ENCODE results near the gene TARS1.
A peak's percentile ranks its signal among the peaks of the same experiment; 100 is the strongest.

The TARS1 gene

DNA sequence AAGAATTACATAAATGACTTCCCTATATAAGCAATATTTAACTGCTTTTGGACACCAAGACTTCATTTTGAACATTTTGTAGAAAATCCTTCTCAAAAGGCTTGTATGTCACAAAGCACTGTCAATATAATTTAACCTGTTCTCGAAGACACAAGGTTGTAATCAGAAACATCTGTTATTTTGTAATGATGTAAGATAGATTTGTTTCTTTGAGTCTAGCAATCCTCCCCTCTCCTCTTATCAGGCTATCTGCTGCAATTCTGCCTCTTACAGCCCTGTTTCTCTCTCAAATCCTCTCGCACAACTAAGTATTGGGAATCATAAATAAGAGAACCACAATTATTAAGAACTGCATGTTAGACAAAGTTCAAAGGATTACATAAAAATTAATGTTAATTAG lies 18.6 kb upstream of the TARS1 start:
- Histone ChIP-seq H3K4me3 (ENCODE audit: low read depth, low read length) (no peak overlapping the region), H3K14ac (ENCODE audit: low read length) (no peak overlapping the region), H2BK12ac (ENCODE audit: low read length) (no peak overlapping the region), H2BK5ac (ENCODE audit: low read depth, low read length, poor library complexity) (no peak overlapping the region), H3K27me3 (ENCODE audit: insufficient read depth, low read length) (no peaks in the 10 kb centered on the region), H3K9me3 (ENCODE audit: insufficient read depth, low read depth, low read length) (no peaks in the 10 kb centered on the region), H3K4ac (ENCODE audit: low read depth, low read length) (no peak overlapping the region), H3K4me2 (ENCODE audit: low read length) (no peak overlapping the region), H3K36me3 (ENCODE audit: control insufficient read depth in 1 of 2, insufficient read depth in 2 of 2, low read length in 2 of 2) (no peaks in the 10 kb centered on the region), H3K79me2 (ENCODE audit: control insufficient read depth, insufficient read depth, low read length, poor library complexity) (no peaks in the 10 kb centered on the region), H3K23ac (ENCODE audit: low read length) (no peak overlapping the region), H3K79me1 (ENCODE audit: low read length) (no peaks in the 10 kb centered on the region), H2AK5ac (ENCODE audit: low read length) (no peak overlapping the region), H3K27ac (ENCODE audit: low read depth, low read length) (no peak overlapping the region), H3K4me1 (ENCODE audit: control insufficient read depth in 1 of 2, insufficient read depth in 2 of 2, low read length in 2 of 2) (no peaks in the 10 kb centered on the region), H4K8ac (ENCODE audit: low read depth, low read length) (no peak overlapping the region), H2BK120ac (ENCODE audit: insufficient read depth, low read length, poor library complexity) (no peak overlapping the region), H4K91ac (ENCODE audit: low read depth, low read length) (no peak overlapping the region), H3K9ac (ENCODE audit: low read length) (no peak overlapping the region), H2AFZ (ENCODE audit: insufficient read depth, low read length, poor library complexity) (no peak overlapping the region), H4K12ac (ENCODE audit: low read depth, low read length) (no peak overlapping the region), H3K18ac (ENCODE audit: low read length) (no peak overlapping the region)
- WGBS (ENCODE audit: extremely low coverage, insufficient coverage, insufficient read length): no CpG with 5 or more reads among the region's 2 CpGs
- no peak for DNase-seq

DNA sequence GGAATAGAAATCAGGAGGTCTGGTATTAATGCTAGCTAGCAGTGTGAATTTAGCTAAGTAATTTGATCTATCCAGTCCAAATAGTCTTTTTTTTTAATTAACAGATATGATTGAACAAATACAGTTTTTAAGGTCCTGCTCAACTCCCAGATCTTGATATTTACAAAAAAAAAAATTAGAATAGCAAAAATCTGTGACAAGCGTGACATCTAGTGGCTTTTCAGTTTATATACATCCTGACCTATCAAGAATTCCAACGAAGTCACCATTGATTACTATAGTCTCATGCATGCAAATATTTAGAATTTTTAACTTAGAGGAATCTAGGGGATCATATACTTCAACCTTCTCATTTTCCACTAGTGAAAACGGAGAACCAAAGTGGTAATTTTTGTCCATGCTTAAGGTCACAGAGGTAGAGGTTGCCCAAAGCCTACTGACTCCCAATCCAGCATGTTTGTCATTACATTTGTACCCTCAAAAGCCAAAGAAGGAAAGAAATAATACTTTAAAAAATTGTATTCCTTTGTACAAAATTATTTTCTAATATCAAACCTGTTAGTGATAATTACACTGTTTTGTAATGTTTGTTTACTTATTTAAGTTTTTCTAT lies 17.6 kb upstream of the TARS1 start:
- no CpG with 5 or more reads among the region's 3 CpGs for WGBS (ENCODE audit: extremely low coverage, insufficient coverage, insufficient read length)

DNA sequence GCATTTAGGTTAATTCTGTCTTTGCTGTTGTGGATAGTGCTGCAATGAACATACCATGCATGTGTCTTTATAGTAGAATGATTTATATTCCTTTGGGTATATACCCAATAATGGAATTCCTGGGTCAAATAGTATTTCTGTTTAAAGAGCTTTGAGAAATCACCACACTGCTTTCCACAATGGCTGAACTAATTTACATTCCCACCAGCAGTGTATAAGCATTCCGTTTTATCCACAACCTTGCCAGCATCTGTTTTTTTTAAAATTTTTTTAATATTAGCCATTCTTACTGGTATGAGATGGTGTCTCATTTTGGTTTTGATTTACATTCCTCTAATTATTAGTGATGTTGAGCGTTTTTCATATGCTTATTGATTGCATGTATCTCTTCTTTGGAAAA lies 15.5 kb upstream of the TARS1 start:
- H2BK120ac ChIP-seq (ENCODE audit: insufficient read depth, low read length, poor library complexity): no peak overlapping the region
- H2AFZ ChIP-seq (ENCODE audit: insufficient read depth, low read length, poor library complexity): no peak overlapping the region
- H3K4me3 ChIP-seq (ENCODE audit: low read depth, low read length): no peak overlapping the region
- H3K9me3 ChIP-seq (ENCODE audit: insufficient read depth, low read depth, low read length): peaks cover 2% of the 10 kb centered on the region
- no peaks in the 10 kb centered on the region for H3K79me2 ChIP-seq (ENCODE audit: control insufficient read depth, insufficient read depth, low read length, poor library complexity)
- H3K4ac ChIP-seq (ENCODE audit: low read depth, low read length): no peak overlapping the region
- DNase-seq: peak in 1 of 2 donors; percentile 15
- no peaks in the 10 kb centered on the region for H3K79me1 ChIP-seq (ENCODE audit: low read length)
- no peak overlapping the region for H4K91ac ChIP-seq (ENCODE audit: low read depth, low read length)
- H3K27me3 ChIP-seq (ENCODE audit: insufficient read depth, low read length): no peaks in the 10 kb centered on the region
- H3K36me3 ChIP-seq (ENCODE audit: control insufficient read depth in 1 of 2, insufficient read depth in 2 of 2, low read length in 2 of 2): no peaks in the 10 kb centered on the region
- no peak overlapping the region for H3K14ac ChIP-seq (ENCODE audit: low read length)
- no peak overlapping the region for H3K27ac ChIP-seq (ENCODE audit: low read depth, low read length)
- no peak overlapping the region for H2AK5ac ChIP-seq (ENCODE audit: low read length)
- no peak overlapping the region for H3K18ac ChIP-seq (ENCODE audit: low read length)
- no CpG with 5 or more reads among the region's 2 CpGs for WGBS (ENCODE audit: extremely low coverage, insufficient coverage, insufficient read length)
- no peaks in the 10 kb centered on the region for H3K4me1 ChIP-seq (ENCODE audit: control insufficient read depth in 1 of 2, insufficient read depth in 2 of 2, low read length in 2 of 2)
- H3K9ac ChIP-seq (ENCODE audit: low read length): no peak overlapping the region
- H4K12ac ChIP-seq (ENCODE audit: low read depth, low read length): no peak overlapping the region
- no peak overlapping the region for H4K8ac ChIP-seq (ENCODE audit: low read depth, low read length)
- no peak overlapping the region for H2BK12ac ChIP-seq (ENCODE audit: low read length)
- H3K23ac ChIP-seq (ENCODE audit: low read length): no peak overlapping the region
- no peak overlapping the region for H2BK5ac ChIP-seq (ENCODE audit: low read depth, low read length, poor library complexity)
- no peak overlapping the region for H3K4me2 ChIP-seq (ENCODE audit: low read length)

More for the DNA sequence above, 17.6 kb upstream of the TARS1 start:
- no peak overlapping the region for H2BK12ac ChIP-seq (ENCODE audit: low read length)
- no peak overlapping the region for H3K4me2 ChIP-seq (ENCODE audit: low read length)
- no peak overlapping the region for H2AK5ac ChIP-seq (ENCODE audit: low read length)
- no peak overlapping the region for H4K8ac ChIP-seq (ENCODE audit: low read depth, low read length)
- H3K27ac ChIP-seq (ENCODE audit: low read depth, low read length): no peak overlapping the region
- no peaks in the 10 kb centered on the region for H3K4me1 ChIP-seq (ENCODE audit: control insufficient read depth in 1 of 2, insufficient read depth in 2 of 2, low read length in 2 of 2)
- no peak overlapping the region for H2AFZ ChIP-seq (ENCODE audit: insufficient read depth, low read length, poor library complexity)
- no peak overlapping the region for H3K18ac ChIP-seq (ENCODE audit: low read length)
- no peak overlapping the region for H3K4ac ChIP-seq (ENCODE audit: low read depth, low read length)
- H3K79me1 ChIP-seq (ENCODE audit: low read length): no peaks in the 10 kb centered on the region
- no peak overlapping the region for H2BK120ac ChIP-seq (ENCODE audit: insufficient read depth, low read length, poor library complexity)
- no peak overlapping the region for H3K14ac ChIP-seq (ENCODE audit: low read length)
- peaks cover 2% of the 10 kb centered on the region for H3K9me3 ChIP-seq (ENCODE audit: insufficient read depth, low read depth, low read length)
- H3K9ac ChIP-seq (ENCODE audit: low read length): no peak overlapping the region
- no peaks in the 10 kb centered on the region for H3K27me3 ChIP-seq (ENCODE audit: insufficient read depth, low read length)
- no peak overlapping the region for H3K23ac ChIP-seq (ENCODE audit: low read length)
- no peak overlapping the region for H4K91ac ChIP-seq (ENCODE audit: low read depth, low read length)
- no peaks in the 10 kb centered on the region for H3K79me2 ChIP-seq (ENCODE audit: control insufficient read depth, insufficient read depth, low read length, poor library complexity)
- DNase-seq: peak in 1 of 2 donors; percentile 43
- no peaks in the 10 kb centered on the region for H3K36me3 ChIP-seq (ENCODE audit: control insufficient read depth in 1 of 2, insufficient read depth in 2 of 2, low read length in 2 of 2)
- H4K12ac ChIP-seq (ENCODE audit: low read depth, low read length): no peak overlapping the region
- no peak overlapping the region for H2BK5ac ChIP-seq (ENCODE audit: low read depth, low read length, poor library complexity)
- H3K4me3 ChIP-seq (ENCODE audit: low read depth, low read length): no peak overlapping the region

DNA sequence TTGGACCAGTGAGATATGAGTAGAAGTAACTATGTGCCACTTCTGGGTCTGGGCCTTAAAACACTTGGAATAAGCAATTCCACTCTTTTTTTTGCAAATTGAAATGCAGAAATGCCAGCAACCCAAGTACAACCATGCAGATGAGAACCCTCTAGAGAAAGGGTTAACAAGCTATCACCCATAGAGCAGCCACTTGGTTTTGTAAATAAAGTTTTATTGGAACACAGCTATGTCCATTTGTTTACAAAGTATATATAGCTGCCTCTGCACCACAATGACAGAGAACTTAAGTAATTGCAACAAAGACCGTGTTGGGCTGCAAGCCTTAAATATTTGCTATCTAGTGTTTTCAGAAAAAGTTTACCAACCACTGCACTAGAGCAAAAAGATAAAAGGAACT lies 9.8 kb upstream of the TARS1 start:
- Histone ChIP-seq H3K18ac (ENCODE audit: low read length) (no peak overlapping the region), H3K36me3 (ENCODE audit: control insufficient read depth in 1 of 2, insufficient read depth in 2 of 2, low read length in 2 of 2) (no peaks in the 10 kb centered on the region), H2AFZ (ENCODE audit: insufficient read depth, low read length, poor library complexity) (no peak overlapping the region), H2AK5ac (ENCODE audit: low read length) (no peak overlapping the region), H3K79me1 (ENCODE audit: low read length) (no peaks in the 10 kb centered on the region), H3K27me3 (ENCODE audit: insufficient read depth, low read length) (no peaks in the 10 kb centered on the region), H4K12ac (ENCODE audit: low read depth, low read length) (no peak overlapping the region), H3K9ac (ENCODE audit: low read length) (no peak overlapping the region), H4K91ac (ENCODE audit: low read depth, low read length) (no peak overlapping the region), H2BK120ac (ENCODE audit: insufficient read depth, low read length, poor library complexity) (no peak overlapping the region), H3K4me1 (ENCODE audit: control insufficient read depth in 1 of 2, insufficient read depth in 2 of 2, low read length in 2 of 2) (no peaks in the 10 kb centered on the region), H4K8ac (ENCODE audit: low read depth, low read length) (no peak overlapping the region), H2BK5ac (ENCODE audit: low read depth, low read length, poor library complexity) (no peak overlapping the region), H3K23ac (ENCODE audit: low read length) (no peak overlapping the region), H3K4me3 (ENCODE audit: low read depth, low read length) (no peak overlapping the region), H3K27ac (ENCODE audit: low read depth, low read length) (no peak overlapping the region), H3K4ac (ENCODE audit: low read depth, low read length) (no peak overlapping the region), H3K9me3 (ENCODE audit: insufficient read depth, low read depth, low read length) (peaks cover 2% of the 10 kb centered on the region), H2BK12ac (ENCODE audit: low read length) (no peak overlapping the region), H3K79me2 (ENCODE audit: control insufficient read depth, insufficient read depth, low read length, poor library complexity) (no peaks in the 10 kb centered on the region), H3K14ac (ENCODE audit: low read length) (no peak overlapping the region), H3K4me2 (ENCODE audit: low read length) (no peak overlapping the region)
- DNase-seq: no peak
- WGBS (ENCODE audit: extremely low coverage, insufficient coverage, insufficient read length): no CpG with 5 or more reads among the region's 1 CpG
